Activated T-cell treated with anti-CD3 and anti-CD28 coated beads for 4 hours (primary cell): Measurements from ENCODE around the gene ATG9B.

Experiments used
- DNase-seq: peaks from one replicate; pipeline ENCODE4 v3.0.0-alpha.2; 2020

ATG9B gene

GRCh38 chr7:150997817-150998216 lies 26.5 kb downstream of the ATG9B start:
- no peak for DNase-seq

- no peak for DNase-seq
Measured at GRCh38 chr7:150997075-150997511, 27.2 kb downstream of the ATG9B start.

- DNase-seq = no peak
Measured at GRCh38 chr7:150996376-150997074, 27.8 kb downstream of the ATG9B start.

GRCh38 chr7:150994838-150995510 lies 29.3 kb downstream of the ATG9B start:
- no peak for DNase-seq

- no peak for DNase-seq
Measured at GRCh38 chr7:150994141-150994837, 30.0 kb downstream of the ATG9B start.

GRCh38 chr7:150993511-150993910 lies 30.8 kb downstream of the ATG9B start:
- no peak for DNase-seq

GRCh38 chr7:150992833-150993302 lies 31.4 kb downstream of the ATG9B start:
- no peak for DNase-seq

- no peak for DNase-seq
Measured at GRCh38 chr7:150992051-150992640, 32.1 kb downstream of the ATG9B start.

GRCh38 chr7:150990416-150991186 lies 33.7 kb downstream of the ATG9B start, which contains the start of gene NOS3:
NOS3 (plus strand) TSS chr7:150991017; CDS start chr7:150993804, 2,787 bp downstream.
- DNase-seq = no peak

GRCh38 chr7:150989456-150989855 lies 34.8 kb downstream of the ATG9B start:
- DNase-seq = no peak

GRCh38 chr7:150988230-150989226 lies 35.8 kb downstream of the ATG9B start:
- DNase-seq = peak; percentile 65

GRCh38 chr7:150986556-150986955 lies 37.7 kb downstream of the ATG9B start:
- DNase-seq = no peak

GRCh38 chr7:150986099-150986512 lies 38.2 kb downstream of the ATG9B start:
- peak; percentile 50 for DNase-seq

GRCh38 chr7:150983893-150984368 lies 40.4 kb downstream of the ATG9B start:
- no peak for DNase-seq

- no peak for DNase-seq
Measured at GRCh38 chr7:150982351-150982750, 41.9 kb downstream of the ATG9B start.

- no peak for DNase-seq
Measured at GRCh38 chr7:150981644-150982043, 42.6 kb downstream of the ATG9B start.

- DNase-seq = no peak
Measured at GRCh38 chr7:150980663-150981062, 43.6 kb downstream of the ATG9B start.

- DNase-seq = no peak
Measured at GRCh38 chr7:150979713-150980390, 44.4 kb downstream of the ATG9B start.

- DNase-seq = no peak
Measured at GRCh38 chr7:150978126-150978789, 46.0 kb downstream of the ATG9B start, which contains the start of gene KCNH2. KCNH2 (minus strand) TSS chr7:150978321; CDS start chr7:150977913, 408 bp downstream.
